ENCODE results near the gene BCLAF1. TPM values are rescaled to one million over a fixed set of nuclear protein-coding genes. Genes with fewer than 3 reads are reported as not detected.

The BCLAF1 gene
- polyA plus RNA-seq, 1 donor (not counting 4 experiments of a cell fraction or from before 2014, with no cell fraction given) = 80.3 TPM

DNA sequence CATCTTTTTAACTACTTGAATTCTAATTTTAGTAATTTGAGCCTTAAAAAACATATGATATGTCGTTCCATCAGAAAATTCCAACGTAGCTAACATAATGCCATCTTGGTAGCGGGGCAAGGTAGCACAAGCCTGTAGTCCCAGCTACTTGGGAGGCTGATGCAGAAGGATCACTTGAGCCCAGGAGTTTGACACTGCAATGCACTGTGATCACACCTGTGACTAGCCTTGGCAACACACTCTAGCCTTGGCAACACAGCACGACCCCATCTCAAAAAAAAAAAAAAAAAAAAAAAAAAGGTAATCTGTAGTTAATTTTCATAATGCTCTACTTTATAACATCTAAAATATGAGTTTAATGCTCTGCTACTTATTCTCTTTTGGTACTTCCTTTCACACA lies 6.7 kb downstream of the BCLAF1 start:
- Histone ChIP-seq H3K4me2 (ENCODE audit: control insufficient read depth, extremely low read depth, insufficient read depth, low read depth, low read length) (no peak overlapping the region), H3K9me3 (ENCODE audit: control insufficient read depth, low read depth, low read length) (no peaks in the 10 kb centered on the region), H3K79me2 (ENCODE audit: control insufficient read depth, insufficient read depth, low read length) (peaks cover 96% of the 10 kb centered on the region), H3K9ac (ENCODE audit: control insufficient read depth, extremely low read depth, insufficient read depth, low read length) (no peak overlapping the region), H3K36me3 (ENCODE audit: control insufficient read depth in 2 of 2, extremely low read depth in 1 of 2, insufficient read depth in 2 of 2, low read length in 2 of 2) (peaks cover 4 to 12% of the 10 kb centered on the region in 2 experiments), H3K4me3 (ENCODE audit: control insufficient read depth in 2 of 3, extremely low read depth in 1 of 3, insufficient read depth in 2 of 3, low read depth in 1 of 3, low read length in 3 of 3) (no peak overlapping the region), H3K4me1 (ENCODE audit: control insufficient read depth, extremely low read depth, insufficient read depth, low read length) (peaks cover 21% of the 10 kb centered on the region), H2AFZ (ENCODE audit: control insufficient read depth, low read length) (no peak overlapping the region), H4K20me1 (ENCODE audit: control insufficient read depth, extremely low read depth, insufficient read depth, low read length) (peaks cover 60% of the 10 kb centered on the region), H3K27me3 (ENCODE audit: control insufficient read depth, extremely low read depth, insufficient read depth, low read length) (no peaks in the 10 kb centered on the region), H3K27ac (ENCODE audit: control insufficient read depth, insufficient read depth, low read length) (no peak overlapping the region), H3K9me1 (ENCODE audit: control insufficient read depth, extremely low read depth, insufficient read depth, low read length) (no peaks in the 10 kb centered on the region)
- dilution Hi-C loops (cut with MboI; ENCODE audit: extremely low pct_ligation_motif_present, low sequenced_read_pairs) = no loop called here
- TF ChIP-seq, protein P1, sequence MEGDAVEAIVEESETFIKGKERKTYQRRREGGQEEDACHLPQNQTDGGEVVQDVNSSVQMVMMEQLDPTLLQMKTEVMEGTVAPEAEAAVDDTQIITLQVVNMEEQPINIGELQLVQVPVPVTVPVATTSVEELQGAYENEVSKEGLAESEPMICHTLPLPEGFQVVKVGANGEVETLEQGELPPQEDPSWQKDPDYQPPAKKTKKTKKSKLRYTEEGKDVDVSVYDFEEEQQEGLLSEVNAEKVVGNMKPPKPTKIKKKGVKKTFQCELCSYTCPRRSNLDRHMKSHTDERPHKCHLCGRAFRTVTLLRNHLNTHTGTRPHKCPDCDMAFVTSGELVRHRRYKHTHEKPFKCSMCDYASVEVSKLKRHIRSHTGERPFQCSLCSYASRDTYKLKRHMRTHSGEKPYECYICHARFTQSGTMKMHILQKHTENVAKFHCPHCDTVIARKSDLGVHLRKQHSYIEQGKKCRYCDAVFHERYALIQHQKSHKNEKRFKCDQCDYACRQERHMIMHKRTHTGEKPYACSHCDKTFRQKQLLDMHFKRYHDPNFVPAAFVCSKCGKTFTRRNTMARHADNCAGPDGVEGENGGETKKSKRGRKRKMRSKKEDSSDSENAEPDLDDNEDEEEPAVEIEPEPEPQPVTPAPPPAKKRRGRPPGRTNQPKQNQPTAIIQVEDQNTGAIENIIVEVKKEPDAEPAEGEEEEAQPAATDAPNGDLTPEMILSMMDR (optimal IDR thresholded peaks at IDR 0.05 in 1 of 3, IDR thresholded peaks at IDR 0.05 in 1 of 3, conservative IDR thresholded peaks at IDR 0.05 in 1 of 3; ENCODE audit: extremely low read depth in 1 of 3, insufficient read depth in 2 of 3, low read length in 3 of 3) = no peak
- TF ChIP-seq EZH2 (IDR thresholded peaks at IDR 0.05; ENCODE audit: low read length) = no peak
- FAIRE-seq = no peak
- DNase-seq (ENCODE audit: low read depth, low spot score) = no peak

DNA sequence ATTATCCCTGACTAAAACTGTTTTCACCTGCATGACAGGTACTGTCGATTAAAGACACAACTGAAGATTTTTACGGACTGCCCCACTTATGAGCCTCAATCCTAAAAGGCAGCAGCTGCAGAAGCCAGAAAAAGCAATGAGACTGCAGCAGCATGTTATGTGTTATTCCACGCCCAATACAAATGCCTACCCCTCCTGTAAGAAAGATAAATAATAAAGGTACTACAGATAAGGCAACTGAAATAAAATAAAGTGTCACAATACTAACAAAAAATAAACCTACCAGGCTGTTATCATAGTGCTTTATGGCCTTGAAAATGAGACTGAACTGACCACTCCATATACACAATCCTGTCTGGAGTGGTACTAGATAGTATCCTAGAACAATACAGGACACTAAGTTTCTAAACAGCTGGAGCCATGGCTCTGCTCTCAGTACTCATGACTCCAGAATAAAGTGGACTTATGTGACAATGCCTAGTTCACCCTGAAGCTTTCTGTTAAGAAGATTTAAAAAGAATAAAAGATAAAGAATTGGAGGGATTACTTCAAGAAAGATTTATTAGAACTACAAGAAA lies 9.5 kb downstream of the BCLAF1 start:
- no peak for FAIRE-seq
- peaks cover 4 to 10% of the 10 kb centered on the region in 2 experiments for H3K36me3 ChIP-seq (ENCODE audit: control insufficient read depth in 2 of 2, extremely low read depth in 1 of 2, insufficient read depth in 2 of 2, low read length in 2 of 2)
- H3K9me1 ChIP-seq (ENCODE audit: control insufficient read depth, extremely low read depth, insufficient read depth, low read length) = no peaks in the 10 kb centered on the region
- peaks cover 86% of the 10 kb centered on the region for H3K79me2 ChIP-seq (ENCODE audit: control insufficient read depth, insufficient read depth, low read length)
- no peak overlapping the region for H2AFZ ChIP-seq (ENCODE audit: control insufficient read depth, low read length)
- H3K27ac ChIP-seq (ENCODE audit: control insufficient read depth, insufficient read depth, low read length) = no peak overlapping the region
- no peak overlapping the region for H3K4me3 ChIP-seq (ENCODE audit: control insufficient read depth in 2 of 3, extremely low read depth in 1 of 3, insufficient read depth in 2 of 3, low read depth in 1 of 3, low read length in 3 of 3)
- H3K9me3 ChIP-seq (ENCODE audit: control insufficient read depth, low read depth, low read length) = no peaks in the 10 kb centered on the region
- TF ChIP-seq, protein P1 (optimal IDR thresholded peaks at IDR 0.05 in 1 of 3, IDR thresholded peaks at IDR 0.05 in 1 of 3, conservative IDR thresholded peaks at IDR 0.05 in 1 of 3; ENCODE audit: extremely low read depth in 1 of 3, insufficient read depth in 2 of 3, low read length in 3 of 3) = no peak
- TF ChIP-seq EZH2 (IDR thresholded peaks at IDR 0.05; ENCODE audit: low read length) = no peak
- H3K9ac ChIP-seq (ENCODE audit: control insufficient read depth, extremely low read depth, insufficient read depth, low read length) = no peak overlapping the region
- H3K4me1 ChIP-seq (ENCODE audit: control insufficient read depth, extremely low read depth, insufficient read depth, low read length) = peaks cover 9% of the 10 kb centered on the region
- H3K27me3 ChIP-seq (ENCODE audit: control insufficient read depth, extremely low read depth, insufficient read depth, low read length) = no peaks in the 10 kb centered on the region
- H4K20me1 ChIP-seq (ENCODE audit: control insufficient read depth, extremely low read depth, insufficient read depth, low read length) = peaks cover 38% of the 10 kb centered on the region
- dilution Hi-C loops (cut with MboI; ENCODE audit: extremely low pct_ligation_motif_present, low sequenced_read_pairs) = no loop called here
- no peak for DNase-seq (ENCODE audit: low read depth, low spot score)
- no peak overlapping the region for H3K4me2 ChIP-seq (ENCODE audit: control insufficient read depth, extremely low read depth, insufficient read depth, low read depth, low read length)

Data from keratinocyte (primary cell).